Measurements from ENCODE around the gene COL8A2.

GRCh38 chr1:36163426-36163825 is 38.4 kb upstream of the COL8A2 start:
- no peak for TF ChIP-seq CTCF (conservative IDR thresholded peaks at IDR 0.05; ENCODE audit: low read length)
- TF ChIP-seq EZH2phosphoT487 (IDR thresholded peaks at IDR 0.05; ENCODE audit: borderline replicate concordance) = no peak
